ENCODE data around the gene C14orf119. TPM values are rescaled to one million over a fixed set of nuclear protein-coding genes. Genes with fewer than 3 reads are reported as not detected.

Gene C14orf119
- total RNA-seq, 4 donors from 2014 or later, result 22.3 to 45.0 (median 41.7) TPM

DNA sequence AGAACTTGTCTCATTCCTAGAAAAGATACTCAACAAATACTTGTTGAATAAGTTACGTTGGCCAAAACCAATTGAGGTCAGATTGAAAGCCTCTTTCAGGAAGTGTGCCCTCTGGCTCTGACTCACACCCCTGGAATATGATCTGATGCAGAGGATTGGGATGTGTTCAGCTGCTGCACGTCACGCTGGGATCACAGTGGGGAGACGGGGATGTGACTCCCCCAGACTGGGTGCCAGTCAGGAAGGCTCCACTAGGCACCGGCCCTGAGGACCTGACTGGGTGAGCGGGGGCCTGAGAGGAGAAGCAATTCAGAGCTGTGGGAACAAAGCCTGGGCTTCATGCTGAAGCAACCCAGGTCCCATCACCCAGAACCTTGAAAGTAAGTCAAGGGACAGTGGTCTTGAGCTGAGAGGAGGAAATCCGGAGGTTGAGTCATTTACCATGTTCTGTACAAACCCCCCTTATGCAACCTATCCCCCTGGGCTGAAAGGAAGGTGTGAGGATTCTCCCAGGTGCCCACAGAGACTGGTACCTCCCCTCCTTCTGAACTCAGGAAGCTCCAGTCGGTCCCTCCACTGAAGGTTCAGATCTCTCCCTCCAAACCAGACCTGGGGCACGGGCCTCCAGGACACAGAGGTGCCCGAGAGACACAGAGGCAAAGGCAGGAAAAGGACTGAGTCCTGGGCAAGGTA is 19.9 kb downstream of the C14orf119 start:
- TF ChIP-seq, protein P1, sequence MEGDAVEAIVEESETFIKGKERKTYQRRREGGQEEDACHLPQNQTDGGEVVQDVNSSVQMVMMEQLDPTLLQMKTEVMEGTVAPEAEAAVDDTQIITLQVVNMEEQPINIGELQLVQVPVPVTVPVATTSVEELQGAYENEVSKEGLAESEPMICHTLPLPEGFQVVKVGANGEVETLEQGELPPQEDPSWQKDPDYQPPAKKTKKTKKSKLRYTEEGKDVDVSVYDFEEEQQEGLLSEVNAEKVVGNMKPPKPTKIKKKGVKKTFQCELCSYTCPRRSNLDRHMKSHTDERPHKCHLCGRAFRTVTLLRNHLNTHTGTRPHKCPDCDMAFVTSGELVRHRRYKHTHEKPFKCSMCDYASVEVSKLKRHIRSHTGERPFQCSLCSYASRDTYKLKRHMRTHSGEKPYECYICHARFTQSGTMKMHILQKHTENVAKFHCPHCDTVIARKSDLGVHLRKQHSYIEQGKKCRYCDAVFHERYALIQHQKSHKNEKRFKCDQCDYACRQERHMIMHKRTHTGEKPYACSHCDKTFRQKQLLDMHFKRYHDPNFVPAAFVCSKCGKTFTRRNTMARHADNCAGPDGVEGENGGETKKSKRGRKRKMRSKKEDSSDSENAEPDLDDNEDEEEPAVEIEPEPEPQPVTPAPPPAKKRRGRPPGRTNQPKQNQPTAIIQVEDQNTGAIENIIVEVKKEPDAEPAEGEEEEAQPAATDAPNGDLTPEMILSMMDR (IDR thresholded peaks at IDR 0.05; ENCODE audit: low read depth), result no peak

DNA sequence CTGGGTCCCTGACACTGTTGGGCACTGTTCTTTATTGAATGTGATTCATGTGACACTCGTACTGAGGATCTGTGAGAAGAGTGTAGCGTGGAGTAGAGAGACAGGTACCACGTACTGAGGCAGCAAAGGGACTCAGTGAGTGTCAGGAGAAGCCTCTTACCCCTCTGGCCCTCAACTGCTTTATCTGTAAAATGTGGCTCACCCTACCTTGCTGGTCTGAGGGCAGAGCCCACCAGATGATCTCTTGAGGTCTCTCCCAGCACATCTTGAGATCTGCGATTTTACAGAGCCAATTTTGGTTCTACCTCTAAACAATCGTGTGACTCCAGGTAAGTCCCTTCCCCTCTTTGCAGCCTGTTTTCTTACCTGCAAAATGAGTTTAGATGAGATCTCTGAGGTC is 20.6 kb downstream of the C14orf119 start:
- TF ChIP-seq, protein P1 (IDR thresholded peaks at IDR 0.05; ENCODE audit: low read depth), result no peak

DNA sequence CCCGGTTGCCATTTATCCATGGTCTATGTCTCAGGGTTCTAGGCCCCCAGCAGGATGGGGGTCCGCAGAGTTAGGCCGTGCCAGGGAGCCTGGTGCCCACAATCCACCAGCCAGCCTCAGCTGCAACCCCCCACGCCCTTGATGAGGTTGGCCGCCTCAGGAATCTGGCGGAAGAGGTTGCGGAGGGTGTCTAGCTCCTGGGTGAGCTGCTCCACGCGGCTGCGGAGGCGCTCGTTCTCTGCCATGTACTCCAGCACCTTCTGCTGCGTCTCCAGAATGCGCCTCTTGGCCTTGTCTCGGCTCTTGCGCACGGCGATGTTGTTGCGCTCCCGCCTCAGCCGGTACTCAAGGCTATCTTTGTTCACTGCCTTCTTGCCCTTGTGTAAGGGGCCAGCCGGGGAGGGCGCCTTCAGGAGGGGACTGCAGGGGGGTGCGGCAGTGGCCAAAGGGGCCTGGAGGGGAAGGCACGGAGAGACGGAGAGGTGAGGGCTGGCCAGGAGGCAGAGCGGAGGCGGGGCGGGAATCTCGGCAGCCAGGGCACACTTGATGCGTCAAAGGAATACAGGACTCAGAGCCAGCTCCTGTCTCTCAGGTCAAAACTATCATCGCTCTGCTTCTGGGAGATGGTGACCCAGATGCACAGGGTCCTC is 22.2 kb downstream of the C14orf119 start:
- TF ChIP-seq, protein P1 (IDR thresholded peaks at IDR 0.05; ENCODE audit: low read depth), result no peak

DNA sequence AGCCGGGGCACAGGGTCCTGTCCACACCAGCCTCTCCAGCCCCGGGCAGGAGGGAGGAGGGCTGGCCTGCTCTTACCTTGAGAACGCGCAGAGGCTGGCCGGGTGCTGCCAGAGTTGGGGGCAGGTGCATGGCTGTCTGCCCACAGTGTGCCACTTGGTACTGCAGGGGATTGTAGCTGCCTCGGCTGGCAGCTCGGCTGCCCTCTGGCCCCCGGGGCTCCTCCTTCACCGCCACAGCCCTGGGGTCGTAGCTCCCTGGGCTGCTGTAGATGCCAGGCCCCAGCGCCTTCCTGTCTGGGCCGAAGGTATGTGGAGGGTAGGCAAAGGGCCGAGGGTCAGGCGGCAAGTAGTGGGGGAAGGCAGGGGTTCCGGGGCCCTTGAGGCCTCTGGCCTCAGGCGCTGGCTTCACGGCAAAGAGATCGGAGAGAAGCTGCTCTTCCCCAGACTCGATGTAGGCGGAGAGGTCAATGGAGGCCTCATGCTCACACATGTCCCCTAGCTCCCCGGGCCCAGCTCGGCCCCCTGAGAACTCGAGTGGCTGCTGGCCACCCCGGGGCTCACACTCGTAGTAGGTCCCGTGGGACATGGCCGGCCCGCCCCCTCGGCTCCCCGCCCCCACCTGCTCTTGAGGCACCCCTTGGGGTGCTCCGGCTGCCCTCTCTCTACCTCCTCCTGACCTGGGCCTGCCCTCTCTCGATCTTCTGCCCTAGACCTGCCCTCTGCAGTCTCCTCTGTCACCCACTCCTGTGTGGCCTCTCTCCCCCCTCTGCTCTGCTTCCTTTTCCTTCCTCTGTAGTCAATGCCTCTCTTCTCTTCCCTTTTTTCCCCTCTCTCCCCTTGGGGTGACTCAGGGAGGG is 23.4 kb downstream of the C14orf119 start, which contains the start of gene CEBPE:
Gene CEBPE, minus strand, starts transcription at position 750 of the 857 bp plus-strand sequence. Its CDS starts 164 bp downstream, at position 586.
- TF ChIP-seq, protein P1 (IDR thresholded peaks at IDR 0.05; ENCODE audit: low read depth), result no peak

DNA sequence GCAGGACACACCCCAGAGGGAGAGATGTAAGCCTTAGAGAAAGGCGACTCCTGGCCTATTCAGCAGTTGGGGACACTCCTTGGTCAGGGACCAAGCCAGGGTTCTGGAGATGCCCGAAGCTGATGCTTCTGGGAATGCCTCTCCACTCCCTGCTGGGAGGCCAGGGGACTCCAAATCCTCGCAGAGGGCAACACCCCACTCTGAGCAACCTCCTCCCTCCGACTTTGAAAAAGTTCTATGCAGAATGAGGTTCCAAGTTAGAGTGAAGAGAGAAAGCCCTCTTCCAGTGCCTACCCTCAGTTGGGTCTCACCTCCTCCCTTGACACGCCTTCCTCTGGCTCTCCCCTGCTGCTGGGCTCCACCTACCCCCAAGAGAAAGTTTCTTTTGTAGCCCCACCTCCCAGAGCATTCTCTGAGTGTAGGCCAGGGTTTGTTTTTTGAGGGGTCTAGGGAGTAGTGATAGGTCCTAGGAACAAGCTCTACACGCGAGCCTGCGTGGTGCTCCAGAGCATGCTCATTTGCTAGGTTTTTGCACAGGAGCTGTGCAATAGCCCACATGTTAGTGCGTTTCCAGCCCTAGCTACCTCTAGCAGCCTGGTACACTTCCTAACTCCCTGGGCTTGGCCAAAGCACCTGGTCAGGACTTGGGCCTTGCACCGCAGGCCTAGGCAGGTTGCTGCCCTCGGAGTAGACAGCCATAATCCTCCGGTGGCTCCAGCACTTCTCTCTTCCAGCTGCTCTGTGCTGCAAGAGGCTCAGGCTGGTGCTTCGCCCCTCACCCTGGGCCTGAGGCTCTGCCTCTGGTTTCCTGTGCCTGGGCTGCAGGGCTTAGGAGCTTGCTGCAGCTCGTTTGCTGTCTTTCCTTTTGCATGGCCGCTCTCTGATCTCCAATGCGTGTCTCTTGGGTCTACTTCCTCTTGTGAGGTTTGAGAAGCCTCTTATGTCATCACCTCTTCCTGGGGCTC is 24.3 kb downstream of the C14orf119 start:
- TF ChIP-seq, protein P1 (IDR thresholded peaks at IDR 0.05; ENCODE audit: low read depth), result no peak

DNA sequence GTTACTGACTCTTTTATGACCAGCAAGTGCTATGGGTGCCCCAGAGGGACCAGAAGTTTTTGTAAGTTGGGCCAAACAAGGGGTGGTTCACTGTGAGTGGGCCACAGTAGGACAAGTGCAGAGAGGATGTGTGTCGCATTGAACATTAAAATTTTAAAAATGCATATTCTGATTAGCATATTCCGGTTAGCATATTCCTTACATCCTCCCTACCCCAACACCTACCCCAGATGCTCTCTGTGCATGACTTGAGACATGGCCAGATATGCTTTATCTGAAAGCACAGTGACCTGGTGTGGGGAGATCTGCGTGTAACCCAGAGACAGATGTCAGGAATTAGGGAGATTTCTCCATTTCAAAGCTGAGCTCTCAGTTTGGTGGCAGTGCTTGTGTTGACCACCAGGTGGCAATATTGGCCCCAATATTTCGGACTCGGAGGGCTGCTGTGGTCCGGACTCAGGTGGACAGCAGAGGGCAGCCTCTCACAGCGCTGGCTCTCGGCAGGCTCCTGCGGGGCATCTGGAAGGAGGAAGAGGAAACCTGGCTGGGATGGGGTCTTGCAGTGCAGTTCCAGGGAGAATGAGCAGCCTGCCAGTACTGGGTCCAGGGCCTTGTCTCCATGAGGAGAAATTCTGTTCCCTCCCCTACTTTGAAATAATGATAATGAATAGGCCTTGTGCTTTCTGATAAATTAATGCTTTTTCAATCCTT is 25.4 kb downstream of the C14orf119 start:
- TF ChIP-seq, protein P1 (IDR thresholded peaks at IDR 0.05; ENCODE audit: low read depth), result no peak
